ENCODE measurements around the gene HEXIM2. TPM values are rescaled to one million over a fixed set of nuclear protein-coding genes. Genes with fewer than 3 reads are reported as not detected.

Gene HEXIM2
- total and polyA plus RNA-seq, 2 of the 4 experiments (the other 2 are of a cell fraction): 4.5 to 6.1 TPM

DNA sequence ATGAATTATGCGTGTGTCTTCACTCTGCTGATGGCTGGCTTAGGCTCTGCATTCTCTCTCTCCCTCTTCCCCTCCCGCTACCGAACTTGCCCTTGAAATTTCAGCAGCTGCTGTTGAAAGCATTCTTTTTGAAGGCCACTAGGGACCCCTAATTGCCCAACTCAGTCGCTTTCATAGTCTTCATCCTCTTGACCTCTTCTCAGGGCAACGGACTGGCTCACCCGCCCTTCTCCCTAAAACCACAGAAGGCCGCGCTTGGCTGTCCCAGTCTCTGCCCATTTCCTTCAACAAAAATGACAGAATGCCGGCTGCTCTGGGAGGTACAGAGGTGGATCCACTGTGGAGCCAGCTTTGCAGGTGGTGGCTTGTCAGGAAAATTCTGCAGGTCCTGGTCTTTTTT, 39.0 kb downstream of the HEXIM2 start:
- intact Hi-C loops (cut with micrococcal nuclease) (no loop called here), dilution Hi-C loops (cut with HindIII; ENCODE audit: low sequenced_read_pairs, unreplicated experiment) (no loop called here), in situ Hi-C loops (cut with MboI; ENCODE audit: low sequenced_read_pairs) (loop anchor here (25.0 kb wide), 1 partner anchor 387 kb away; no protein-coding TSS in a partner anchor)
- WGBS, 2 experiments (ENCODE audit: extremely low coverage in 2 of 2, insufficient read length in 1 of 2): 82% methylated on average over 3 of the region's 9 CpGs; no CpG with 5 or more reads in 1 of the 2 experiments
- H3K79me1 ChIP-seq (ENCODE audit: low read depth in 1 of 2, low read length in 2 of 2): no peaks in the 10 kb centered on the region
- ATAC-seq (ENCODE audit: low read depth) (no peak), DNase-seq (no peak)
- H2AK5ac ChIP-seq (ENCODE audit: low read depth, low read length): no peak overlapping the region
- H3K18ac ChIP-seq (ENCODE audit: low read depth, low read length): no peak overlapping the region
- no peak for TF ChIP-seq BHLHE40 (IDR thresholded peaks at IDR 0.05; ENCODE audit: low read depth, low read length)
- TF ChIP-seq CTCF (conservative IDR thresholded peaks at IDR 0.05; ENCODE audit: low read depth, low read length): no peak
- no peak for TF ChIP-seq POLR2A (IDR thresholded peaks at IDR 0.05; ENCODE audit: low read depth, low read length)
- no peak for TF ChIP-seq FOS (IDR thresholded peaks at IDR 0.05; ENCODE audit: low read depth, low read length)
- TF ChIP-seq CEBPB (IDR thresholded peaks at IDR 0.05; ENCODE audit: low read depth, low read length): no peak
- TF ChIP-seq SMC3 (IDR thresholded peaks at IDR 0.05; ENCODE audit: low read depth, low read length): no peak
- no peak for TF ChIP-seq MXI1 (IDR thresholded peaks at IDR 0.05; ENCODE audit: borderline replicate concordance, low read depth, low read length)
- TF ChIP-seq CHD1 (IDR thresholded peaks at IDR 0.05; ENCODE audit: low read depth, low read length): no peak
- TF ChIP-seq RAD21 (IDR thresholded peaks at IDR 0.05; ENCODE audit: low read length): no peak
- TF ChIP-seq, protein P1, sequence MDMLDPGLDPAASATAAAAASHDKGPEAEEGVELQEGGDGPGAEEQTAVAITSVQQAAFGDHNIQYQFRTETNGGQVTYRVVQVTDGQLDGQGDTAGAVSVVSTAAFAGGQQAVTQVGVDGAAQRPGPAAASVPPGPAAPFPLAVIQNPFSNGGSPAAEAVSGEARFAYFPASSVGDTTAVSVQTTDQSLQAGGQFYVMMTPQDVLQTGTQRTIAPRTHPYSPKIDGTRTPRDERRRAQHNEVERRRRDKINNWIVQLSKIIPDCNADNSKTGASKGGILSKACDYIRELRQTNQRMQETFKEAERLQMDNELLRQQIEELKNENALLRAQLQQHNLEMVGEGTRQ (IDR thresholded peaks at IDR 0.05; ENCODE audit: low read depth, low read length): no peak
- TF ChIP-seq MAFK (IDR thresholded peaks at IDR 0.05; ENCODE audit: low read depth, low read length): no peak
- H4K8ac ChIP-seq (ENCODE audit: low read depth in 2 of 2, low read length in 2 of 2): no peak overlapping the region
- no peak overlapping the region for H2BK5ac ChIP-seq (ENCODE audit: low read depth, low read length, poor library complexity, severe bottlenecking)
- no peak overlapping the region for H3K23ac ChIP-seq (ENCODE audit: low read depth, low read length)
- no peaks in the 10 kb centered on the region for H3K36me3 ChIP-seq (ENCODE audit: control insufficient read depth, insufficient read depth, low read length)
- H3K4me1 ChIP-seq (ENCODE audit: control insufficient read depth, insufficient read depth, low read length): peaks cover 10% of the 10 kb centered on the region
- H3K4ac ChIP-seq (ENCODE audit: low read depth, low read length): no peak overlapping the region
- CTCF ChIA-PET: no interaction called here
- no peak overlapping the region for H2BK120ac ChIP-seq (ENCODE audit: low read depth, low read length)
- no peak overlapping the region for H3K14ac ChIP-seq (replicated peaks; ENCODE audit: low read depth, low read length)
- H3K4me3 ChIP-seq (ENCODE audit: insufficient read depth, low read depth, low read length): no peak overlapping the region
- H2BK15ac ChIP-seq (ENCODE audit: low read depth, low read length): no peak overlapping the region
- no peak overlapping the region for H4K5ac ChIP-seq (ENCODE audit: low read depth, low read length)
- H3K27ac ChIP-seq (ENCODE audit: insufficient read depth, low read length): no peak overlapping the region
- POLR2A ChIA-PET (ENCODE audit: unreplicated experiment): no interaction called here
- no peaks in the 10 kb centered on the region for H3K27me3 ChIP-seq (ENCODE audit: control insufficient read depth, insufficient read depth, low read length)
- no peak overlapping the region for H2BK20ac ChIP-seq (ENCODE audit: low read depth, low read length)
- H3K9ac ChIP-seq (ENCODE audit: low read depth, low read length): no peak overlapping the region
- H4K91ac ChIP-seq (ENCODE audit: insufficient read depth, low read depth, low read length): no peak overlapping the region
- no peaks in the 10 kb centered on the region for H4K20me1 ChIP-seq (ENCODE audit: insufficient read depth, low read length)
- H3K56ac ChIP-seq (ENCODE audit: extremely low read depth, insufficient read depth, low read length): no peak overlapping the region
- H3K4me2 ChIP-seq (ENCODE audit: low read depth, low read length): no peak overlapping the region
- H3K9me3 ChIP-seq (ENCODE audit: control insufficient read depth, insufficient read depth, low read length): no peaks in the 10 kb centered on the region
- no peaks in the 10 kb centered on the region for H3K9me1 ChIP-seq (ENCODE audit: insufficient read depth, low read length)
- peak overlapping the region; percentile 43 for H2AFZ ChIP-seq (replicated peaks; ENCODE audit: low read length, poor library complexity)
- BruUV-seq (replicated peaks): no TSS peak
- H2AK9ac ChIP-seq (replicated peaks; ENCODE audit: low read depth, low read length, poor library complexity): no peak overlapping the region

Data from IMR-90 (cell line).